Loucy (cell line): ENCODE data around the gene RPA3.

Experiments used
- CTCF ChIP-seq: fragments of 200-600 bp; sonication (generic); conservative IDR thresholded peaks from 2 replicates; pipeline ENCODE4 v1.5.1; 2014; ENCODE audit warnings: mild to moderate bottlenecking, antibody characterized with exemption, low read length
- EZH2phosphoT487 ChIP-seq: fragments of 200-600 bp; IDR thresholded peaks from 2 replicates; pipeline ENCODE4 v1.6.1; 2018; ENCODE audit warnings: antibody characterized with exemption, mild to moderate bottlenecking, moderate library complexity, borderline replicate concordance

GRCh38 chr7:7719236-7719635 is 829 bp upstream of the RPA3 start:
- TF ChIP-seq CTCF (no peak), EZH2phosphoT487 (no peak)
